Measurements from ENCODE around the gene EYS. TPM values are rescaled to one million over a fixed set of nuclear protein-coding genes. Genes with fewer than 3 reads are reported as not detected.

The EYS gene
- total and polyA plus RNA-seq, 2 of the 13 experiments (the other 11 are each of a cell fraction or from before 2014, with no cell fraction given) = 0.04 to 0.07 TPM

DNA sequence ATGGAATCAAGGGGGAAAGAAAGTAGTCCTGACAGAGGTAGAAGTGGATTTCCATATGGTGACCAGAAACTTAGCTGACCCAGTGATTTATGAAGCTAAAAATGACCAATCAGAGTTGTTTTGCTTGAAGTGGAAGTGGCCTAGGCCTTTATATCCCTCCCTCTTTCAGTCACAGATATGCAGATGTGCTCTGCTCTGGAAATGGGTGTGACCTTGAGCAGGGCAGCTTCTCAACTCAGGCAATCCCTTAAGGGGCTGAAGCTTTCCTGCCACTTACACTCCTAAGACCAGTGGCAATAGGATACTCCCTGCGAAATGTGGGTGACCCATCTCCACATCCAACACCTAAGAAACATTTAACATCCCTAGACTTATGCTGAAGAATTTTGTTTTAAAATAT, 256.6 kb downstream of the EYS start:
- H3K4me2 ChIP-seq (ENCODE audit: low read depth, low read length) = no peak overlapping the region
- DNase-seq (ENCODE audit: low spot score) (no peak), ATAC-seq (no peak), FAIRE-seq (no peak)
- ChIA-PET POLR2A (no interaction called here), CTCF (ENCODE audit: low intra/inter-chr PET ratio, low total read pairs) (no interaction called here)
- no peaks in the 10 kb centered on the region for H3K9me3 ChIP-seq (ENCODE audit: low read length)
- no peaks in the 10 kb centered on the region for H4K20me1 ChIP-seq (ENCODE audit: insufficient read depth, low read length)
- no peaks in the 10 kb centered on the region for H3K36me3 ChIP-seq (replicated peaks in 1 of 2; ENCODE audit: control insufficient read depth in 1 of 2, insufficient read depth in 2 of 2, low read length in 2 of 2)
- H3K4me1 ChIP-seq (ENCODE audit: insufficient read depth, low read length) = no peaks in the 10 kb centered on the region
- WGBS (ENCODE audit: low lambda C conversion rate) = 0% methylated on average over 1 of the region's 1 CpG
- intact Hi-C loops (cut with micrococcal nuclease; ENCODE audit: unreplicated experiment) = no loop called here
- in situ Hi-C loops (cut with HindIII; ENCODE audit: extremely low pct_ligation_motif_present, low pct_unique_long_range_greater_than_20kb) = no loop called here
- no peak overlapping the region for H3K27ac ChIP-seq (ENCODE audit: extremely low read length, insufficient read depth, low read length)
- H2AFZ ChIP-seq (ENCODE audit: low read length) = no peak overlapping the region
- H3K4me3 ChIP-seq (replicated peaks in 1 of 3; ENCODE audit: insufficient read depth in 1 of 3, low read depth in 2 of 3, low read length in 3 of 3) = no peak overlapping the region
- no peaks in the 10 kb centered on the region for H3K27me3 ChIP-seq (ENCODE audit: control insufficient read depth in 1 of 2, insufficient read depth in 2 of 2, low read length in 2 of 2)
- H3K79me2 ChIP-seq (ENCODE audit: insufficient read depth, low read length) = no peaks in the 10 kb centered on the region
- no TSS peak for BruUV-seq (replicated peaks)
- H3K9ac ChIP-seq (ENCODE audit: insufficient read depth, low read depth, low read length) = no peak overlapping the region
- no peak for TF ChIP-seq ZEB1 (IDR thresholded peaks at IDR 0.05; ENCODE audit: insufficient replicate concordance, low read depth)
- no peak for TF ChIP-seq ZNF724P (CRISPR knock-in tag; IDR thresholded peaks at IDR 0.05; ENCODE audit: borderline replicate concordance)
- TF ChIP-seq SALL2 (CRISPR knock-in tag; IDR thresholded peaks at IDR 0.05) = no peak
- TF ChIP-seq, protein P1, sequence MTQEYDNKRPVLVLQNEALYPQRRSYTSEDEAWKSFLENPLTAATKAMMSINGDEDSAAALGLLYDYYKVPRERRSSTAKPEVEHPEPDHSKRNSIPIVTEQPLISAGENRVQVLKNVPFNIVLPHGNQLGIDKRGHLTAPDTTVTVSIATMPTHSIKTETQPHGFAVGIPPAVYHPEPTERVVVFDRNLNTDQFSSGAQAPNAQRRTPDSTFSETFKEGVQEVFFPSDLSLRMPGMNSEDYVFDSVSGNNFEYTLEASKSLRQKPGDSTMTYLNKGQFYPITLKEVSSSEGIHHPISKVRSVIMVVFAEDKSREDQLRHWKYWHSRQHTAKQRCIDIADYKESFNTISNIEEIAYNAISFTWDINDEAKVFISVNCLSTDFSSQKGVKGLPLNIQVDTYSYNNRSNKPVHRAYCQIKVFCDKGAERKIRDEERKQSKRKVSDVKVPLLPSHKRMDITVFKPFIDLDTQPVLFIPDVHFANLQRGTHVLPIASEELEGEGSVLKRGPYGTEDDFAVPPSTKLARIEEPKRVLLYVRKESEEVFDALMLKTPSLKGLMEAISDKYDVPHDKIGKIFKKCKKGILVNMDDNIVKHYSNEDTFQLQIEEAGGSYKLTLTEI (CRISPR knock-in tag; conservative IDR thresholded peaks at IDR 0.05) = no peak
- no peak for TF ChIP-seq SRSF1 (optimal IDR thresholded peaks at IDR 0.05; ENCODE audit: low read depth, low read length)
- no peak for TF ChIP-seq PHF8 (CRISPR knock-in tag; IDR thresholded peaks at IDR 0.05)
- TF ChIP-seq USF2 (IDR thresholded peaks at IDR 0.05; ENCODE audit: low read depth, low read length) = no peak
- no peak for TF ChIP-seq USF2 (CRISPR knock-in tag; IDR thresholded peaks at IDR 0.05; ENCODE audit: borderline replicate concordance)
- TF ChIP-seq FLYWCH1 (CRISPR knock-in tag; IDR thresholded peaks at IDR 0.05) = no peak
- no peak for TF ChIP-seq KAT2B (IDR thresholded peaks at IDR 0.05; ENCODE audit: borderline replicate concordance, low read depth, low read length)
- TF ChIP-seq GZF1 (CRISPR knock-in tag; IDR thresholded peaks at IDR 0.05) = no peak
- TF ChIP-seq, protein P2, sequence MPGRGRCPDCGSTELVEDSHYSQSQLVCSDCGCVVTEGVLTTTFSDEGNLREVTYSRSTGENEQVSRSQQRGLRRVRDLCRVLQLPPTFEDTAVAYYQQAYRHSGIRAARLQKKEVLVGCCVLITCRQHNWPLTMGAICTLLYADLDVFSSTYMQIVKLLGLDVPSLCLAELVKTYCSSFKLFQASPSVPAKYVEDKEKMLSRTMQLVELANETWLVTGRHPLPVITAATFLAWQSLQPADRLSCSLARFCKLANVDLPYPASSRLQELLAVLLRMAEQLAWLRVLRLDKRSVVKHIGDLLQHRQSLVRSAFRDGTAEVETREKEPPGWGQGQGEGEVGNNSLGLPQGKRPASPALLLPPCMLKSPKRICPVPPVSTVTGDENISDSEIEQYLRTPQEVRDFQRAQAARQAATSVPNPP (CRISPR knock-in tag; IDR thresholded peaks at IDR 0.05) = no peak
- no peak for TF ChIP-seq ZNF234 (CRISPR knock-in tag; conservative IDR thresholded peaks at IDR 0.05)
- no peak for TF ChIP-seq HNF1A (IDR thresholded peaks at IDR 0.05; ENCODE audit: low read depth)
- TF ChIP-seq HNF1A (CRISPR knock-in tag; IDR thresholded peaks at IDR 0.05; ENCODE audit: borderline replicate concordance) = no peak
- TF ChIP-seq ZNF317 (CRISPR knock-in tag; IDR thresholded peaks at IDR 0.05) = no peak
- no peak for TF ChIP-seq ZNF775 (CRISPR knock-in tag; IDR thresholded peaks at IDR 0.05; ENCODE audit: borderline replicate concordance)
- no peak for TF ChIP-seq ZNF713 (CRISPR knock-in tag; IDR thresholded peaks at IDR 0.05)

Data from HepG2 (cell line).